Measurements from ENCODE around the gene COL1A2.

The COL1A2 gene

GRCh38 chr7:94429153-94429552 is 34.5 kb downstream of the COL1A2 start:
- Histone ChIP-seq H3K36me3 (ENCODE audit: control insufficient read depth in 1 of 2, insufficient read depth in 2 of 2, low read length in 2 of 2) (peaks cover 0 to 7% of the 10 kb centered on the region in 2 donors), H3K4me3 (ENCODE audit: low read depth in 1 of 2, low read length in 2 of 2) (no peak overlapping the region), H3K4me1 (ENCODE audit: control insufficient read depth in 1 of 2, insufficient read depth in 2 of 2, low read length in 2 of 2) (no peaks in the 10 kb centered on the region), H3K27me3 (ENCODE audit: control insufficient read depth in 1 of 2, insufficient read depth in 2 of 2, low read length in 2 of 2) (no peaks in the 10 kb centered on the region), H3K9ac (ENCODE audit: low read depth in 1 of 2, low read length in 2 of 2) (no peak overlapping the region), H3K9me3 (ENCODE audit: control insufficient read depth in 1 of 2, low read length in 2 of 2) (no peaks in the 10 kb centered on the region), H3K27ac (ENCODE audit: low read depth, low read length) (no peak overlapping the region)

- Histone ChIP-seq H3K27me3 (ENCODE audit: control insufficient read depth in 1 of 2, insufficient read depth in 2 of 2, low read length in 2 of 2) (no peaks in the 10 kb centered on the region), H3K4me1 (ENCODE audit: control insufficient read depth in 1 of 2, insufficient read depth in 2 of 2, low read length in 2 of 2) (no peaks in the 10 kb centered on the region), H3K36me3 (ENCODE audit: control insufficient read depth in 1 of 2, insufficient read depth in 2 of 2, low read length in 2 of 2) (peaks cover 0 to 2% of the 10 kb centered on the region in 2 donors), H3K4me3 (ENCODE audit: low read depth in 1 of 2, low read length in 2 of 2) (no peak overlapping the region), H3K9ac (ENCODE audit: low read depth in 1 of 2, low read length in 2 of 2) (no peak overlapping the region), H3K27ac (ENCODE audit: low read depth, low read length) (no peak overlapping the region), H3K9me3 (ENCODE audit: control insufficient read depth in 1 of 2, low read length in 2 of 2) (no peaks in the 10 kb centered on the region)
These were observed 36.5 kb downstream of the COL1A2 start for GRCh38 chr7:94431176-94431575.

GRCh38 chr7:94431619-94432280 is 37.1 kb downstream of the COL1A2 start:
- no peaks in the 10 kb centered on the region for H3K27me3 ChIP-seq (ENCODE audit: control insufficient read depth in 1 of 2, insufficient read depth in 2 of 2, low read length in 2 of 2)
- no peak overlapping the region for H3K27ac ChIP-seq (ENCODE audit: low read depth, low read length)
- no peak overlapping the region for H3K9ac ChIP-seq (ENCODE audit: low read depth in 1 of 2, low read length in 2 of 2)

GRCh38 chr7:94432281-94432670 is 37.6 kb downstream of the COL1A2 start:
- no peaks in the 10 kb centered on the region for H3K27me3 ChIP-seq (ENCODE audit: control insufficient read depth in 1 of 2, insufficient read depth in 2 of 2, low read length in 2 of 2)
- H3K4me3 ChIP-seq (ENCODE audit: low read depth in 1 of 2, low read length in 2 of 2) = no peak overlapping the region
- H3K4me1 ChIP-seq (ENCODE audit: control insufficient read depth in 1 of 2, insufficient read depth in 2 of 2, low read length in 2 of 2) = no peaks in the 10 kb centered on the region
- peaks cover 0 to 2% of the 10 kb centered on the region in 2 donors for H3K36me3 ChIP-seq (ENCODE audit: control insufficient read depth in 1 of 2, insufficient read depth in 2 of 2, low read length in 2 of 2)
- no peaks in the 10 kb centered on the region for H3K9me3 ChIP-seq (ENCODE audit: control insufficient read depth in 1 of 2, low read length in 2 of 2)
- H3K9ac ChIP-seq (ENCODE audit: low read depth in 1 of 2, low read length in 2 of 2) = no peak overlapping the region
- no peak overlapping the region for H3K27ac ChIP-seq (ENCODE audit: low read depth, low read length)

More at GRCh38 chr7:94431619-94432280, 37.1 kb downstream of the COL1A2 start:
- Histone ChIP-seq H3K4me3 (ENCODE audit: low read depth in 1 of 2, low read length in 2 of 2) (no peak overlapping the region), H3K4me1 (ENCODE audit: control insufficient read depth in 1 of 2, insufficient read depth in 2 of 2, low read length in 2 of 2) (no peaks in the 10 kb centered on the region), H3K36me3 (ENCODE audit: control insufficient read depth in 1 of 2, insufficient read depth in 2 of 2, low read length in 2 of 2) (peaks cover 0 to 2% of the 10 kb centered on the region in 2 donors), H3K9me3 (ENCODE audit: control insufficient read depth in 1 of 2, low read length in 2 of 2) (no peaks in the 10 kb centered on the region)

- H3K27ac ChIP-seq (ENCODE audit: low read depth, low read length) = no peak overlapping the region
- H3K36me3 ChIP-seq (ENCODE audit: control insufficient read depth in 1 of 2, insufficient read depth in 2 of 2, low read length in 2 of 2) = no peaks in the 10 kb centered on the region
- H3K4me3 ChIP-seq (ENCODE audit: low read depth in 1 of 2, low read length in 2 of 2) = no peak overlapping the region
- H3K4me1 ChIP-seq (ENCODE audit: control insufficient read depth in 1 of 2, insufficient read depth in 2 of 2, low read length in 2 of 2) = no peaks in the 10 kb centered on the region
- H3K9ac ChIP-seq (ENCODE audit: low read depth in 1 of 2, low read length in 2 of 2) = no peak overlapping the region
- H3K27me3 ChIP-seq (ENCODE audit: control insufficient read depth in 1 of 2, insufficient read depth in 2 of 2, low read length in 2 of 2) = no peaks in the 10 kb centered on the region
- no peaks in the 10 kb centered on the region for H3K9me3 ChIP-seq (ENCODE audit: control insufficient read depth in 1 of 2, low read length in 2 of 2)
These were observed 38.1 kb downstream of the COL1A2 start for GRCh38 chr7:94432817-94433216.

- Histone ChIP-seq H3K9ac (ENCODE audit: low read depth in 1 of 2, low read length in 2 of 2) (no peak overlapping the region), H3K27me3 (ENCODE audit: control insufficient read depth in 1 of 2, insufficient read depth in 2 of 2, low read length in 2 of 2) (no peaks in the 10 kb centered on the region), H3K4me1 (ENCODE audit: control insufficient read depth in 1 of 2, insufficient read depth in 2 of 2, low read length in 2 of 2) (no peaks in the 10 kb centered on the region), H3K4me3 (ENCODE audit: low read depth in 1 of 2, low read length in 2 of 2) (no peak overlapping the region), H3K9me3 (ENCODE audit: control insufficient read depth in 1 of 2, low read length in 2 of 2) (no peaks in the 10 kb centered on the region), H3K36me3 (ENCODE audit: control insufficient read depth in 1 of 2, insufficient read depth in 2 of 2, low read length in 2 of 2) (no peaks in the 10 kb centered on the region), H3K27ac (ENCODE audit: low read depth, low read length) (no peak overlapping the region)
These were observed 38.5 kb downstream of the COL1A2 start for GRCh38 chr7:94433224-94433623.

GRCh38 chr7:94434042-94434441 is 39.3 kb downstream of the COL1A2 start:
- Histone ChIP-seq H3K9me3 (ENCODE audit: control insufficient read depth in 1 of 2, low read length in 2 of 2) (no peaks in the 10 kb centered on the region), H3K27ac (ENCODE audit: low read depth, low read length) (no peak overlapping the region), H3K4me3 (ENCODE audit: low read depth in 1 of 2, low read length in 2 of 2) (no peak overlapping the region), H3K9ac (ENCODE audit: low read depth in 1 of 2, low read length in 2 of 2) (no peak overlapping the region), H3K4me1 (ENCODE audit: control insufficient read depth in 1 of 2, insufficient read depth in 2 of 2, low read length in 2 of 2) (no peaks in the 10 kb centered on the region), H3K27me3 (ENCODE audit: control insufficient read depth in 1 of 2, insufficient read depth in 2 of 2, low read length in 2 of 2) (no peaks in the 10 kb centered on the region), H3K36me3 (ENCODE audit: control insufficient read depth in 1 of 2, insufficient read depth in 2 of 2, low read length in 2 of 2) (no peaks in the 10 kb centered on the region)

- peaks cover 0 to 10% of the 10 kb centered on the region in 2 donors for H3K4me1 ChIP-seq (ENCODE audit: control insufficient read depth in 1 of 2, insufficient read depth in 2 of 2, low read length in 2 of 2)
- no peaks in the 10 kb centered on the region for H3K9me3 ChIP-seq (ENCODE audit: control insufficient read depth in 1 of 2, low read length in 2 of 2)
- no peaks in the 10 kb centered on the region for H3K36me3 ChIP-seq (ENCODE audit: control insufficient read depth in 1 of 2, insufficient read depth in 2 of 2, low read length in 2 of 2)
- no peak overlapping the region for H3K4me3 ChIP-seq (ENCODE audit: low read depth in 1 of 2, low read length in 2 of 2)
- no peaks in the 10 kb centered on the region for H3K27me3 ChIP-seq (ENCODE audit: control insufficient read depth in 1 of 2, insufficient read depth in 2 of 2, low read length in 2 of 2)
- H3K27ac ChIP-seq (ENCODE audit: low read depth, low read length) = no peak overlapping the region
- no peak overlapping the region for H3K9ac ChIP-seq (ENCODE audit: low read depth in 1 of 2, low read length in 2 of 2)
These were observed 41.4 kb downstream of the COL1A2 start for GRCh38 chr7:94436018-94436604.

GRCh38 chr7:94436700-94437099 is 42.0 kb downstream of the COL1A2 start:
- no peaks in the 10 kb centered on the region for H3K9me3 ChIP-seq (ENCODE audit: control insufficient read depth in 1 of 2, low read length in 2 of 2)

GRCh38 chr7:94439893-94440381 is 45.2 kb downstream of the COL1A2 start:
- H3K4me3 ChIP-seq (ENCODE audit: low read depth in 1 of 2, low read length in 2 of 2) = no peak overlapping the region
- H3K27ac ChIP-seq (ENCODE audit: low read depth, low read length) = no peak overlapping the region
- no peak overlapping the region for H3K9ac ChIP-seq (ENCODE audit: low read depth in 1 of 2, low read length in 2 of 2)
- H3K27me3 ChIP-seq (ENCODE audit: control insufficient read depth in 1 of 2, insufficient read depth in 2 of 2, low read length in 2 of 2) = no peaks in the 10 kb centered on the region
- no peaks in the 10 kb centered on the region for H3K9me3 ChIP-seq (ENCODE audit: control insufficient read depth in 1 of 2, low read length in 2 of 2)
- H3K36me3 ChIP-seq (ENCODE audit: control insufficient read depth in 1 of 2, insufficient read depth in 2 of 2, low read length in 2 of 2) = no peaks in the 10 kb centered on the region
- peaks cover 0 to 10% of the 10 kb centered on the region in 2 donors for H3K4me1 ChIP-seq (ENCODE audit: control insufficient read depth in 1 of 2, insufficient read depth in 2 of 2, low read length in 2 of 2)

More at GRCh38 chr7:94436700-94437099, 42.0 kb downstream of the COL1A2 start:
- Histone ChIP-seq H3K27me3 (ENCODE audit: control insufficient read depth in 1 of 2, insufficient read depth in 2 of 2, low read length in 2 of 2) (no peaks in the 10 kb centered on the region), H3K4me3 (ENCODE audit: low read depth in 1 of 2, low read length in 2 of 2) (no peak overlapping the region), H3K36me3 (ENCODE audit: control insufficient read depth in 1 of 2, insufficient read depth in 2 of 2, low read length in 2 of 2) (no peaks in the 10 kb centered on the region), H3K9ac (ENCODE audit: low read depth in 1 of 2, low read length in 2 of 2) (no peak overlapping the region), H3K4me1 (ENCODE audit: control insufficient read depth in 1 of 2, insufficient read depth in 2 of 2, low read length in 2 of 2) (peaks cover 0 to 10% of the 10 kb centered on the region in 2 donors), H3K27ac (ENCODE audit: low read depth, low read length) (no peak overlapping the region)

Measured in duodenal mucosa (tissue), 2 donors.